ENCODE results near the gene PKP4.

The PKP4 gene

GRCh38 chr2:158655628-158656027 is 198.9 kb downstream of the PKP4 start:
- no peak for FAIRE-seq

GRCh38 chr2:158656492-158657229 is 199.9 kb downstream of the PKP4 start:
- FAIRE-seq: no peak

GRCh38 chr2:158658396-158658795 is 201.6 kb downstream of the PKP4 start:
- FAIRE-seq: no peak

- no peak for FAIRE-seq
Measured at GRCh38 chr2:158659483-158659882, 202.7 kb downstream of the PKP4 start.

GRCh38 chr2:158661231-158661630 is 204.5 kb downstream of the PKP4 start:
- FAIRE-seq: no peak

- no peak for FAIRE-seq
Measured at GRCh38 chr2:158662421-158662820, 205.7 kb downstream of the PKP4 start.

GRCh38 chr2:158663796-158664195 is 207.0 kb downstream of the PKP4 start:
- FAIRE-seq: no peak

GRCh38 chr2:158664987-158665386 is 208.2 kb downstream of the PKP4 start:
- no peak for FAIRE-seq

- no peak for FAIRE-seq
Measured at GRCh38 chr2:158665536-158666302, 209.0 kb downstream of the PKP4 start.

GRCh38 chr2:158666969-158667368 is 210.2 kb downstream of the PKP4 start:
- FAIRE-seq: no peak

- FAIRE-seq: no peak
Measured at GRCh38 chr2:158667586-158667985, 210.8 kb downstream of the PKP4 start.

- no peak for FAIRE-seq
Measured at GRCh38 chr2:158668001-158668765, 211.4 kb downstream of the PKP4 start.

- no peak for FAIRE-seq
Measured at GRCh38 chr2:158670292-158670691, 213.5 kb downstream of the PKP4 start.

- no peak for FAIRE-seq
Measured at GRCh38 chr2:158671360-158672245, 214.9 kb downstream of the PKP4 start.

- FAIRE-seq: no peak
Measured at GRCh38 chr2:158676295-158676694, 219.5 kb downstream of the PKP4 start.

- no peak for FAIRE-seq
Measured at GRCh38 chr2:158676696-158677095, 219.9 kb downstream of the PKP4 start.

GRCh38 chr2:158677542-158677941 is 220.8 kb downstream of the PKP4 start:
- no peak for FAIRE-seq

GRCh38 chr2:158681816-158682215 is 225.1 kb downstream of the PKP4 start:
- FAIRE-seq: no peak

GRCh38 chr2:158685646-158686045 is 228.9 kb downstream of the PKP4 start:
- FAIRE-seq: no peak

GRCh38 chr2:158686210-158686691 is 229.5 kb downstream of the PKP4 start:
- no peak for FAIRE-seq

GRCh38 chr2:158687315-158687714 is 230.6 kb downstream of the PKP4 start:
- FAIRE-seq: no peak

- FAIRE-seq: no peak
Measured at GRCh38 chr2:158688721-158689120, 232.0 kb downstream of the PKP4 start.
